SU-DHL-6 (cell line): Measurements from ENCODE around the gene LPXN.

Source experiments
- EZH2phosphoT487 ChIP-seq: fragments of 200-600 bp; sonication (generic), shearing (Covaris generic); conservative IDR thresholded peaks from 2 replicates; pipeline ENCODE4 v1.6.1; 2018; ENCODE audit warnings: mild to moderate bottlenecking, antibody characterized with exemption, low read length, moderate library complexity, mixed read lengths
- TF ChIP-seq, protein P1 (sequence below): fragments of 200-600 bp; sonication (generic); IDR thresholded peaks from one replicate; pipeline ENCODE4 v1.5.1; 2017; ENCODE audit warnings: antibody characterized with exemption, mild to moderate bottlenecking, low read length, moderate library complexity; ENCODE audit not compliant: insufficient read depth, poor library complexity, severe bottlenecking

DNA sequence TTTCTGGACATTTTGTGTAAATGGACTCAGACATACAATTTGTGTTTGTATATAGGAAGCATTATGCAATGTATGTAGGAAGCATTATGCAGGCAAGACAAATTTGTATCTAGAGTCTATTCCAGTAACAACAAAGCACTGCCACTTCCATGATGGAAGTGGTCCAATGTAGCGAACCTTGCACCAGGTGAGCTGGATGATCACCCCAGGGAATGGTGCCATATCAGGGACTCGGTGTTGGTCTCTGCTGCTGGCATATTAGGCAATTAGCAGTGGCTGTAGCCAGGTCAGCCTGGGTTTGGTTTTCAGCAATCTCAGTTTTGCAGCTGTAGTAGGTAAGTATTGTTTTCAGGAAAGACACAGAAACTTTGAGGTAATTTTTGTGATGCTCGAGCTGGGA is 16.0 kb upstream of the LPXN start:
- TF ChIP-seq, protein P1, sequence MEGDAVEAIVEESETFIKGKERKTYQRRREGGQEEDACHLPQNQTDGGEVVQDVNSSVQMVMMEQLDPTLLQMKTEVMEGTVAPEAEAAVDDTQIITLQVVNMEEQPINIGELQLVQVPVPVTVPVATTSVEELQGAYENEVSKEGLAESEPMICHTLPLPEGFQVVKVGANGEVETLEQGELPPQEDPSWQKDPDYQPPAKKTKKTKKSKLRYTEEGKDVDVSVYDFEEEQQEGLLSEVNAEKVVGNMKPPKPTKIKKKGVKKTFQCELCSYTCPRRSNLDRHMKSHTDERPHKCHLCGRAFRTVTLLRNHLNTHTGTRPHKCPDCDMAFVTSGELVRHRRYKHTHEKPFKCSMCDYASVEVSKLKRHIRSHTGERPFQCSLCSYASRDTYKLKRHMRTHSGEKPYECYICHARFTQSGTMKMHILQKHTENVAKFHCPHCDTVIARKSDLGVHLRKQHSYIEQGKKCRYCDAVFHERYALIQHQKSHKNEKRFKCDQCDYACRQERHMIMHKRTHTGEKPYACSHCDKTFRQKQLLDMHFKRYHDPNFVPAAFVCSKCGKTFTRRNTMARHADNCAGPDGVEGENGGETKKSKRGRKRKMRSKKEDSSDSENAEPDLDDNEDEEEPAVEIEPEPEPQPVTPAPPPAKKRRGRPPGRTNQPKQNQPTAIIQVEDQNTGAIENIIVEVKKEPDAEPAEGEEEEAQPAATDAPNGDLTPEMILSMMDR: no peak
- no peak for TF ChIP-seq EZH2phosphoT487
